Measurements from ENCODE around the gene TRMU.

The TRMU gene

DNA sequence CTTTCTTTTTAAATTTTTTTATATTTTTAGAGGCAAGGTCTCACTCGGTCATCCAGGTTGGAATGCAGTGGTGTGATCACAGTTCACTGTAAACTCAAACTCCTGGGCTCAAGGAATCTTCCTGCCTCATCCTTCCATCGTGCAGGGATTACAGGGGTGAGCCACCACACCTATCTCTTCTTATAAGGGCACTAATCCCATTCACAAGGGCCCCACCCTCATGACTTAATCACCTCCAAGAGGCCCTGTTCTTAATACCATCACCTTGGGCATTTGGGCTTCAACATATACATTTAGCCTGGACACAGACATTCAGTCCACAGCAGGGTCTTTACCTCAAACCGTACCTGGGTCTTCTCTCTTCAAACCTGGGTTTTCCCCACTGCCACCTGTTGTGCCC, 43.3 kb upstream of the TRMU start:
- whole genome bisulfite sequencing, result 90% methylated on average over 3 of the region's 3 CpGs
- Histone ChIP-seq H3K4me1 (ENCODE audit: insufficient read depth, low read length) (no peaks in the 10 kb centered on the region), H3K4me3 (ENCODE audit: low read length) (no peak overlapping the region), H3K36me3 (ENCODE audit: insufficient read depth, low read length) (peaks cover 14% of the 10 kb centered on the region; the same call in 1 of the 2 replicates), H3K27ac (ENCODE audit: low read depth, low read length) (no peak overlapping the region), H3K27me3 (ENCODE audit: insufficient read depth, low read length) (no peaks in the 10 kb centered on the region), H3K9ac (ENCODE audit: low read depth, low read length) (no peak overlapping the region), H3K9me3 (ENCODE audit: insufficient read depth, low read depth, low read length) (no peaks in the 10 kb centered on the region)

GRCh38 chr22:46292732-46293131, 42.8 kb upstream of the TRMU start:
- no peaks in the 10 kb centered on the region for H3K4me1 ChIP-seq (ENCODE audit: insufficient read depth, low read length)
- H3K27ac ChIP-seq (ENCODE audit: low read depth, low read length), result no peak overlapping the region
- no peak overlapping the region for H3K9ac ChIP-seq (ENCODE audit: low read depth, low read length)

DNA sequence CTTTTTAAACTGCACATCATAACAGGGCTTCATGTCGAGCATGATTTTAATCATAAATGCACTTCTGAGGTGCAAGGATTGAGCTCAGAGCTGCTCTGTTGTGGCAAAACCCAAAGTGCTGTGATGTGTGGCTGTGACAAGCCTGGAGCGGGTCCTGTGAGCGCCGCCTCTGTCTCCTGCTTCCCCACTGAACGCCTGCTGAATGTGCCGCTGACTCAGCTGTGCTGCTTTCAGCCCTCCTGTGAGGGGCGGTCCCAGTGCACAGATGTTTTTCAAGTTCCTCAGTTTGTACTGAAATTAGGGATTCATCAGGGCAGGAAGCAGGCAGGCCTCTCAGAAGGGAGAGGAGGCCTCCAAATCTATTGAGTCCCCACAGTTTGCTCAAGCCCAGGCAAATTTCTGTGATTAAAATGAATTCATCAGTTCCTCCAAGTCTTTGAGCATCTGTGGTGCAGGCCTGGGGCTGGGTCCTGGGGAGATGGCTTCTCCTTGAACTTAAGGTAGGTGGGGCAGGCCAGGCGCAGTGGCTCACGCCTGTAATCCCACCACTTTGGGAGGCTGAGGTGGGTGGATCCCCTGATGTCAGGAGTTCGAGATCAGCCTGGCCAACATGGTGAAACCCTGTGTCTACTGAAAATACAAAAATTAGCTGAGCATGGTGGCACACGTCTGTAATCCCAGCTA, 41.8 kb upstream of the TRMU start:
- no peak overlapping the region for H3K27ac ChIP-seq (ENCODE audit: low read depth, low read length)
- H3K9me3 ChIP-seq (ENCODE audit: insufficient read depth, low read depth, low read length), result no peaks in the 10 kb centered on the region
- no peaks in the 10 kb centered on the region for H3K27me3 ChIP-seq (ENCODE audit: insufficient read depth, low read length)
- no peak overlapping the region for H3K4me3 ChIP-seq (ENCODE audit: low read length)
- no peaks in the 10 kb centered on the region for H3K4me1 ChIP-seq (ENCODE audit: insufficient read depth, low read length)
- peaks cover 16% of the 10 kb centered on the region for H3K36me3 ChIP-seq (ENCODE audit: insufficient read depth, low read length)
- WGBS, result 83% methylated on average over 11 of the region's 11 CpGs
- H3K9ac ChIP-seq (ENCODE audit: low read depth, low read length), result no peak overlapping the region

More at GRCh38 chr22:46292732-46293131, 42.8 kb upstream of the TRMU start:
- Histone ChIP-seq H3K36me3 (ENCODE audit: insufficient read depth, low read length) (peaks cover 14% of the 10 kb centered on the region; the same call in 1 of the 2 replicates), H3K9me3 (ENCODE audit: insufficient read depth, low read depth, low read length) (no peaks in the 10 kb centered on the region), H3K4me3 (ENCODE audit: low read length) (no peak overlapping the region), H3K27me3 (ENCODE audit: insufficient read depth, low read length) (no peaks in the 10 kb centered on the region)
- 94% methylated on average over 14 of the region's 14 CpGs for WGBS

DNA sequence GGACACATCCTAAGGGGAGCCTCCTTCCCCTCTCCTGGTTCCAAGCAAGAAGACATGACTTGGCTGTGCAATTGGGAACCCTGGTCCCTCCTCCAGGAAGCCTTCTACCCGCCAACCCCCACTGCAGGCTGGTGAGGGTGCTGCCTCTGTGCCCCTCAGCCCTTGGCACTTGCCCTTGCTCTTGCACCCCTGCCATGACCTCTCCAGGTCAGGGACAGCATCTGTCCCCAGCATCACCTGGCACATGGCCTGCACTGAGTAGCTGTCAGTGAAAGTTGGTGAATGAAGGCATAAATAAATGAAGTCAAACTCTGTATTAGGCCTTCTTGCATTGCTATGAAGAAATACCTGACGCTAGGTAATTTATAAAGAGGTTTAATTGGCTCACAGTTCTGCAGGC, 40.7 kb upstream of the TRMU start:
- no peaks in the 10 kb centered on the region for H3K27me3 ChIP-seq (ENCODE audit: insufficient read depth, low read length)
- no peak overlapping the region for H3K4me3 ChIP-seq (ENCODE audit: low read length)
- H3K4me1 ChIP-seq (ENCODE audit: insufficient read depth, low read length), result no peaks in the 10 kb centered on the region
- no peaks in the 10 kb centered on the region for H3K9me3 ChIP-seq (ENCODE audit: insufficient read depth, low read depth, low read length)
- no peak overlapping the region for H3K27ac ChIP-seq (ENCODE audit: low read depth, low read length)
- H3K36me3 ChIP-seq (ENCODE audit: insufficient read depth, low read length), result peaks cover 26% of the 10 kb centered on the region
- no peak overlapping the region for H3K9ac ChIP-seq (ENCODE audit: low read depth, low read length)
- WGBS, result 88% methylated on average over 2 of the region's 2 CpGs

GRCh38 chr22:46295277-46295971, 40.1 kb upstream of the TRMU start:
- H3K9ac ChIP-seq (ENCODE audit: low read depth, low read length), result 0 out of 2 replicates have a peak overlapping the region, but pooled peaks have one; percentile 65
- peak overlapping the region; percentile 72 for H3K4me3 ChIP-seq (ENCODE audit: low read length)
- no peaks in the 10 kb centered on the region for H3K4me1 ChIP-seq (ENCODE audit: insufficient read depth, low read length)
- H3K9me3 ChIP-seq (ENCODE audit: insufficient read depth, low read depth, low read length), result no peaks in the 10 kb centered on the region
- WGBS, result 78% methylated on average over 4 of the region's 4 CpGs
- H3K36me3 ChIP-seq (ENCODE audit: insufficient read depth, low read length), result peaks cover 31% of the 10 kb centered on the region
- H3K27me3 ChIP-seq (ENCODE audit: insufficient read depth, low read length), result no peaks in the 10 kb centered on the region
- no peak overlapping the region for H3K27ac ChIP-seq (ENCODE audit: low read depth, low read length)

DNA sequence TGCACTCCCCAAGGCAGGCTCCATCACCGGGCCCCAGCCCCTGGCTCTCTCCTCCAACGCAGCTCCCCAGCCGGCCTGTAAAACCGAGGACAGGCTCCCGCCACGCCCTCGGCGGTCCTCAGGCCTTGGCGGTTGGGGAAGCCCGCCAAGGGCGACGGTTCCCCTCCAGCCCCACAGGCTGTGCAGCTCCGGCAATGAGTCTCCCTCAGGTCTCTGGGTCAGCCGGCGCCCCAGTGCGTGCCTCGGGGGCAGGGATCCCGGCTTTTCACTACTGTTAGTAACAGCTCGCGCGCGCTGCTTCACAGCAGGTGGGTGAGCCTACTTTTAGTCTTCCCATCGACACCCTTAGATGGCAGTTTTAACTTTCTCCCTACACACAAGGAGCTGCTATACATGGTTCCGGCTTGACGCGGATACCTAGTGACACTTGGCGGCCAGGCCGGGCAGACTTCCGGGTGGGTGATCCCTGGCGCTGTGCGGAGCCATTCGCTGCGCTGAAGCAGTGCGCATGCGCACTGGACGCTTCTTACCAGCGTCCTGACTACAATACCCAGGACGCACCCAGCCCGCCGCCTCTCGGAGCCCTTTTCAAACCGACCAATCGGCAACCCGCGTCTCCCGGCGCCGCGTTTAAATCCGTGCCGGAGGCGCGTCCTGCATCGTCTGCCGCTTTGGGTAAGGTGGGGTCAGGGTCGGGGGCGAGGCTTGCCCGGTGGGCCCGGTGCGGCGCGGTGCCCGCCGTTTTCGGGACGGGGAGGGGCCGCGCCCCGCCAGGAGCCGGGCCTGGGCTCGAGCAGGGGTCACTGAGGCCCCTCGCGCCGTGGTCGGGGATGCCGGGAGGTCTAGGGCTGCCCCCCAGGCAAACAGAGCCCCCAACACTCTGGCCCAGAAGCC, 39.0 kb upstream of the TRMU start, which contains the start of gene GTSE1:
GTSE1 (plus strand) TSS at position 614 of the 894 bp plus-strand sequence. CDS start 531 bp downstream, outside the sequence.
- peak within 1 kb of the TSS; percentile 72 for H3K4me3 ChIP-seq (ENCODE audit: low read length)
- under 1% methylated on average over 76 of the region's 76 CpGs for WGBS
- H3K36me3 ChIP-seq (ENCODE audit: insufficient read depth, low read length), result peaks cover 42% of the 10 kb centered on the region
- H3K9ac ChIP-seq (ENCODE audit: low read depth, low read length), result peak within 1 kb of the TSS; percentile 78
- no peaks in the 10 kb centered on the region for H3K27me3 ChIP-seq (ENCODE audit: insufficient read depth, low read length)
- H3K9me3 ChIP-seq (ENCODE audit: insufficient read depth, low read depth, low read length), result no peaks in the 10 kb centered on the region
- H3K27ac ChIP-seq (ENCODE audit: low read depth, low read length), result peak within 1 kb of the TSS; percentile 65
- no peaks in the 10 kb centered on the region for H3K4me1 ChIP-seq (ENCODE audit: insufficient read depth, low read length)

DNA sequence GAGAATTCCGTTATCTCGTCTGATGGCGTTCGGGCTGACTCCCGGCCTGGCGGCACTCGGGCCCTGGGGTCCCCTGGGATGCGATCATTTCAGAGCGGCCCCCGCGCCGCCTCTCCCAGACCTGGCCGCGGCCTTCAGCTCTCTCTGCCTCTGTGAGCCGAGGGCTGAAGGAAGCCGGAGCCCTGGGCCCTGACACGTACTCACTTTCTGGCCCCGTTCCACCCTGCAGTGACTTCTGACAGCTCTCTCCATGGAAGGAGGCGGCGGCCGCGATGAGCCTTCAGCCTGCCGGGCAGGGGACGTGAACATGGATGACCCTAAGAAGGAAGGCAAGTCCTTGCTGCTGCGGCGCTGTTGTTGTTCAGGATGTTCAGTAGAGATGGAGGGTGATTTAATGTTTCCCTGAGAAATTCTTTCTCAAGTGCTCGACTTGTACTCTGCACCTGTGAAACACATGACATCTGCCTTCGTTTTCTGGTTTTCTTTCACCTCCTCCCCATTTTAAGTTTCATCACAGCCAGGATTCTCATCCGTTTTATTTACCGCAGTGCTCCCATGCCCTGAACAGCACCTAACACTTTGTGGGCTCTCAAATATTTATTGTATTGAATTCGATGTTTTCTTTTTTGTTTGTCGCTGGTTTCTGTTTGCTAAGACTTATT, 38.2 kb upstream of the TRMU start:
- 5% methylated on average over 32 of the region's 32 CpGs for WGBS
- Histone ChIP-seq H3K27ac (ENCODE audit: low read depth, low read length) (peak overlapping the region; percentile 50; the same call in 1 of the 2 replicates), H3K36me3 (ENCODE audit: insufficient read depth, low read length) (peaks cover 37% of the 10 kb centered on the region), H3K4me3 (ENCODE audit: low read length) (peak overlapping the region; percentile 72), H3K27me3 (ENCODE audit: insufficient read depth, low read length) (no peaks in the 10 kb centered on the region), H3K9me3 (ENCODE audit: insufficient read depth, low read depth, low read length) (no peaks in the 10 kb centered on the region), H3K9ac (ENCODE audit: low read depth, low read length) (peak overlapping the region; percentile 78), H3K4me1 (ENCODE audit: insufficient read depth, low read length) (no peaks in the 10 kb centered on the region)

- Histone ChIP-seq H3K27me3 (ENCODE audit: insufficient read depth, low read length) (no peaks in the 10 kb centered on the region), H3K27ac (ENCODE audit: low read depth, low read length) (no peak overlapping the region), H3K9ac (ENCODE audit: low read depth, low read length) (no peak overlapping the region), H3K4me1 (ENCODE audit: insufficient read depth, low read length) (no peaks in the 10 kb centered on the region), H3K4me3 (ENCODE audit: low read length) (no peak overlapping the region), H3K9me3 (ENCODE audit: insufficient read depth, low read depth, low read length) (no peaks in the 10 kb centered on the region), H3K36me3 (ENCODE audit: insufficient read depth, low read length) (peaks cover 32% of the 10 kb centered on the region)
- 95% methylated on average over 13 of the region's 13 CpGs for WGBS
Measured at GRCh38 chr22:46299101-46299500, 36.4 kb upstream of the TRMU start.

DNA sequence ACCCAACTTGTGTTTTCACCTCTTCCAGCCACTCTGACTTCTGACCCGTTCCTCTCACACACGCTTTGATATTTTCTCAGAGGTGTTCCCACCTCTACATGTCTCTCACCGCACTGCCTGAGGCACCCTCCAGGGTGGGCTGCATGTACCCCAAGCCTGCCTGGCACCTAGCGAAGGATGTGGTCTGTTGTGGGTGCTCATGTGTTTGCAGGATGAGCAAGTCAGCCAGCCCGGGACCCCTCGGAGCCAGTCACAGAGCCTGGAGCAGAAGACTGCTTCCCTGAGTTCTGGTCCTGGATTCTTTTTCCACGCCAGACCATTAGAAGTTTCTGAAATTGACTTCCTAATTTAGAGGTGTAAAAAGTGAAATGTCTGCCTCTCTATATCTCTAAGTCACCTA, 35.0 kb upstream of the TRMU start:
- Histone ChIP-seq H3K4me1 (ENCODE audit: insufficient read depth, low read length) (no peaks in the 10 kb centered on the region), H3K27me3 (ENCODE audit: insufficient read depth, low read length) (no peaks in the 10 kb centered on the region), H3K4me3 (ENCODE audit: low read length) (no peak overlapping the region), H3K27ac (ENCODE audit: low read depth, low read length) (no peak overlapping the region), H3K9me3 (ENCODE audit: insufficient read depth, low read depth, low read length) (no peaks in the 10 kb centered on the region), H3K9ac (ENCODE audit: low read depth, low read length) (no peak overlapping the region), H3K36me3 (ENCODE audit: insufficient read depth, low read length) (peaks cover 40% of the 10 kb centered on the region)
- WGBS, result 97% methylated on average over 7 of the region's 7 CpGs

- 96% methylated on average over 7 of the region's 7 CpGs for WGBS
- Histone ChIP-seq H3K27me3 (ENCODE audit: insufficient read depth, low read length) (no peaks in the 10 kb centered on the region), H3K9ac (ENCODE audit: low read depth, low read length) (no peak overlapping the region), H3K27ac (ENCODE audit: low read depth, low read length) (no peak overlapping the region), H3K36me3 (ENCODE audit: insufficient read depth, low read length) (peaks cover 50% of the 10 kb centered on the region), H3K4me1 (ENCODE audit: insufficient read depth, low read length) (no peaks in the 10 kb centered on the region), H3K9me3 (ENCODE audit: insufficient read depth, low read depth, low read length) (no peaks in the 10 kb centered on the region), H3K4me3 (ENCODE audit: low read length) (no peak overlapping the region)
Measured at GRCh38 chr22:46303347-46303965, 32.1 kb upstream of the TRMU start.
